GM18507 (cell line): ENCODE measurements around the gene KSR1.

Experiments used
- DNase-seq: peaks from one replicate; pipeline ENCODE4 v3.0.0; 2011; ENCODE audit warnings: low read depth; ENCODE audit not compliant: insufficient read length; ENCODE audit errors: extremely low spot score
- FAIRE-seq: peaks from 2 replicates; lab custom pipeline; 2011; peaks lifted over from hg19 to GRCh38; lab: Jason Lieb, UNC

The KSR1 gene

GRCh38 chr17:27593232-27593856 lies 137.1 kb downstream of the KSR1 start:
- no peak for FAIRE-seq
- no peak for DNase-seq

DNA sequence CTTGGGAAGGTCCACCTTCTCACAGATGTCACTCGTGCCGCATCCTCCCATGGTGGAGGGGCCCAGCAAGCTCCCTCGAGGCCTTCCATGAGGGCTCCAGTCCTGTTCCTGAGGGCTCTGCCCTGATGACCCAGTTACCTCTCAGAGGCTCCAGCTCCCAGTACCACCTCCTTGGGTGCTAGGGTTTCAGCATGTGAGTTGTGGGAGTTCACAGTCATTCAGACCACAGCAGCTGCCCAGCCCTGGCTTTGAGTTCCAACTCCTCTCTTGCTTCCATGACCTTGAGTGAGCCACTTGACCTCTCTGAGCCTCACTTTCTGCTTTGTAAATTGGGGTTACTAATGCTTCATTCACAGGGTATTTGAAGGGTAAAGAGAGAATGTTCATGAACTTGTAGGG lies 137.6 kb downstream of the KSR1 start:
- DNase-seq (no peak), FAIRE-seq (no peak)

- no peak for FAIRE-seq
These were observed 139.0 kb downstream of the KSR1 start for GRCh38 chr17:27595208-27595607.

GRCh38 chr17:27596096-27596495 lies 139.8 kb downstream of the KSR1 start:
- FAIRE-seq (no peak), DNase-seq (no peak)

More at GRCh38 chr17:27595208-27595607, 139.0 kb downstream of the KSR1 start:
- DNase-seq, result no peak

DNA sequence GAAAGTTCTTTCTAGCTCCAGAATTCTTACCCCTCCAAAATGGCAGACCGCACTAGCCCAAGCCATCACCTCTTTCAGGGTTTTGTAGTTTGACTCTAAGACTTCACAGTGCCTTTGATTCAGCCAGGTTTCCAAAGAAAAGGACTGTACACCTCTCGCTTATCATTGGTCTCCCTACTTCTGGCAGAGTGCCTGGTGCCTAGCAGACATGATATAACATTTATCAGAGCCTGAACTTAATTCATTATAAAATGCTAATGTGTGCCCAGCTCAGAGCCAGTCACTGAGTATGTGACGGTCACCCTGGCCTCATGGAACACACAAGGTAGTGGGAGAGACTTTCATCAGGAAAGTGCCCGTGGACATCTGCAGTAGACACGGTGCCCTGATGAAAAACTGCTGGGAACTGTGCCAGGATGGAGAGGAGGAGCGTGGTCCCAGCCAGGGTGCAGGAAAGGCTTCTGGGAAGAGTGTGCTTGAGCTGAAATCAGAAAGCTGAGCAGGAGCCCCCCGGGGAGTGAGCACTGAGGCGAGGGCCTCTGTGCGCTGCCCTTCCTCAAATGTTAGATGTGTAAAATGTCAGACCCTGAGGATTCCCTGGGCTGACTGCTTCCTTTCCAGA lies 140.4 kb downstream of the KSR1 start:
- FAIRE-seq (no peak), DNase-seq (no peak)

GRCh38 chr17:27597188-27597580 lies 140.9 kb downstream of the KSR1 start:
- FAIRE-seq (no peak), DNase-seq (no peak)

DNA sequence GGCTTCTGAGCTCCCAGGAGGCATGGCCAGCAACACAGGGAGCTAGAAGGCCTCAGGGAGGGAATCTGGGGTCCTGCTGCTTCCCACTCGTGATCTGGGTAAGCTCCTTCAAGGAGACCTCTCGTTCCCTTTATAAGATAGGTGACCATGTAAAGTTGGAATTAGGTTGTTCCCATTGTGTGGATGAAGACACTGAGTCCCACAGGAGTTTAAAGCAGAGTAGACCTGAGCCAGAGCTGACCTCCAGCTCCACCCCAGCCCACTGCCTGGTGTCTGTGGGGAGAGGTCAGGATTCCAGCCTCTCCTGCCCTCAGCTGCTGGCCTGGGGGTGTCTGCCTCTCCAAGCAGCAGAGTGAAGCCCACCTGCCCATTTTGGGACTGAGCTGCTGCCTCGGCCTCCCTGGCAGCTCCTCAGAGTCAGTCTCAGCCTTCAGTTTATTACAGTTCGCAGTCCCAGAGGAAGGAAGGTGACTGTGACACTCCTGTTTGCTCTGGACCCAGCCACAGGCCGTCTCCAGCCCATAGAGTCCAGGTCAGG lies 141.6 kb downstream of the KSR1 start:
- FAIRE-seq (no peak), DNase-seq (no peak)

- no peak for FAIRE-seq
These were observed 142.2 kb downstream of the KSR1 start for GRCh38 chr17:27598337-27599050.

DNA sequence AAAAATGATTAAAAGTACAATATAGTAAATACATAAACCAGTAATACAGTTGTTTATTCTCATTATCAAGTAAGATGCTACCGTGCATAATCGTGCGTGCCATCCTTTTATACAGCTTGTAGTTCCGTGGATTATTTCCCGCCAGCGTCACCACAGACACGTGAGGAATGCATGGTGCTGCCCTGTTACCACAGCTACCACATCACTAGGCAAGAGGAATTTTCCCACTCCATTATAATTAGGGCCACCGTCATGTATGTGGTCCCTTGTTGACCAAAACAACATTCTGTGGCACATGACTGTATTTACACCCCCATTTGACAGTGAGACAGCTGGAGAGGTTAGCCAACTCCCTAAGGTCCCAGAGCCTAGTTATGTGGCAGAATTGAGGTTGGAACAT lies 144.2 kb downstream of the KSR1 start:
- DNase-seq, result no peak
- FAIRE-seq, result no peak

More at GRCh38 chr17:27598337-27599050, 142.2 kb downstream of the KSR1 start:
- DNase-seq, result no peak

GRCh38 chr17:27601069-27601974 lies 145.1 kb downstream of the KSR1 start:
- FAIRE-seq (peak; percentile 90), DNase-seq (peak; percentile 47)

DNA sequence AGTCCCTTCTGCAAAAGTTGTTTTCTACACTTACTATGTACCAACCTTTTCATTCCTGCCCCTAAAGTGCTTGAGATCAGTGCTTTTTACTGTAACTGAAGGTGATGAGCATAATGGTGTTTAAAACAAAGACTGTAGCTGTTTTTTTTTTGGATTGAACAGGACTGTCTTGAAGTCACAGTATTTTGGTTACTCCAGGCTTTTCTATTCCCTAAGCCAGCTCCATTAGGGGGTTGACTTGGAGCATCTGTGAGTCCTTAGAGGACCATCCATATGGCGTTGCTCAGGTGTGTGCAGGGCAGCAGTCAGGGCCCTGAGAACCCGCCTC lies 145.7 kb downstream of the KSR1 start:
- no peak for FAIRE-seq

GRCh38 chr17:27602721-27603420 lies 146.6 kb downstream of the KSR1 start:
- DNase-seq (peak; percentile 70), FAIRE-seq (peak; percentile 76)

More for the DNA sequence above, 145.7 kb downstream of the KSR1 start:
- DNase-seq, result no peak

DNA sequence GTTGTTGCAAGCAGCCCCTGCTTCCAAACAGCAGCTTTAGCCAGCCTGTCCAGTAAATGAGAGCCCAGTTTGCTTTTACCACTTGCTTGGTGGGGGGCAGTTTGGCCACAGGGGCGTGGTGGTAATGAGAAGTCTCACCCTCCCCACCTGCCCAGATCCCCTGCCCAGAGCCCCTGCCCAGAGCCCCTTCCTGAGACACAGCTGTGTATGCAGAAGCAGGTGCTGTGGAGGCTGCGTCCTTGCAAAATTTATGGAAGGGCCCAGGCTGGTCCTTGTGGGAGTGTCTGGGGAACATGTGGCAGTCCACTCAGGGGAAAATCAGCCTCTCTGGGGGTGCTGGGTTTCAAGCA lies 147.1 kb downstream of the KSR1 start:
- FAIRE-seq (no peak), DNase-seq (no peak)

DNA sequence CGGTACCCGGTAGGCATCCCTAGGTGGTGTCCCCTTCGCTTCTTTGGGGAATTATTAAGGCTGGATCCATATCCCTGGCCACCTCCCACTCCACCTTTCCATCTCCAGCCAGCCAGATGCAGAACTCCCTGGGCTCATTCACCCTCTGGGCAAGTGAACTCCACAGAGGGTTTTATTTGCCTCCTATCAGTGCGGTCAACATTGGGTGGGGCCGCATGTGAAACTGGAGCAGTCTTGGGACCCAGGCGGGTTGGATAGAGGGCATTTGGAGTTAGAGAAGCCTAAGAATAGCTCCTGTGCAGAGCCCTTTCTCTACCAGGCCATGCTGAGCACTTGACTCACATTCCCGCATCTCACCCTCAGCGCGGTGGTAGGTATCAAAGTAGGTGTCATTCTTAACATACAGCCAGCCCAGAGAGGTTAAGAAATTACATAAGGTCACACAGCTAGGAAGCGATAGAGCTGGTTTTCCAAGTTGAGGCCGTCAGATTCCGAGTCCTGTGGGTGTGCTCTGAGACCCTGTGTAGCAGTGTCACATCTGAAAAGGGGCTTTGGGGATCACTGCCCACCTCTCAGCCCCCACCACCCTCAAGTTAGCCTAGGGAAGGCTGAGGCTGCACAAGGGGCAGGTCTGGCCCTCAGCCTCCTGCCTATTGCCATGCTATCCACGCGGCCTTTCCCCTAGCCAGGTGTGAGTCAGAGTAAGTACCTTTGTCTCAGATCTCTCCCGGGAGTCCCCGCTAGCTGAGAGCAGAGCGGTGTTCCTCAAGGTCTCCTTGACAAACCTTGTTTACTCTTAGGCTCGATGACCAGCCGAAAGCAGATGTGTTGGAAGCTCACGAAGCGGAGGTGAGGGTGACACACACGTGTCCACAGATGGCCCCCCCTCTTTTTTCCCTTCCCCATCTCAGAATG lies 147.9 kb downstream of the KSR1 start:
- no peak for FAIRE-seq
- DNase-seq, result no peak

GRCh38 chr17:27605409-27605808 lies 149.2 kb downstream of the KSR1 start:
- FAIRE-seq, result no peak
- no peak for DNase-seq

DNA sequence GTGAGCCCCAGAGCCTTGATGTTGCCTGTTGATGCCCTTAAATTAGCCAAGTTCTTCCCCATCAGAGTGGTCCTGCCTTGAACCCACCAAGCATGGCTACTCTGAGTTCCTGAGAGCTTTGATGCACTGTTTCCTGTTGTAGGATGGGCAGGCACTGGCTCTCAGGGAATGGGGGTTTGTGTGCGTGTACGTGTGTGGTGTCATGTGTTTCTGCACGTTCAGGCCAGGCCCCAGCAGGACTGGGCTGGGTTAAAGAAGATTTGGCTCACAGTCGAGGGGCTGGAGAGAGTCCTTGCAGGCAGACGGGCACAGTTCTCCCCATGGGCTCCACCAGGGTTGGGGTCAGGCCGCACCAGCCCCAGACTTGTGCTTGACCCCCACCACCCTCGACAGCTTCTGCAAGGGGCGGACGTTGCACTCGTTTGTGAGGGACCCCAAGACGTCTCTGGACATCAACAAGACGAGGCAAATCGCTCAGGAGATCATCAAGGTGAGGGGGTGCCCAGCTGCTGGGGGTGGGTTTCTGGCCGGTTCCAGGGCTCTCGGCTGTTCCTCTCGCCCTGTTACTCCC lies 151.4 kb downstream of the KSR1 start:
- no peak for FAIRE-seq

DNA sequence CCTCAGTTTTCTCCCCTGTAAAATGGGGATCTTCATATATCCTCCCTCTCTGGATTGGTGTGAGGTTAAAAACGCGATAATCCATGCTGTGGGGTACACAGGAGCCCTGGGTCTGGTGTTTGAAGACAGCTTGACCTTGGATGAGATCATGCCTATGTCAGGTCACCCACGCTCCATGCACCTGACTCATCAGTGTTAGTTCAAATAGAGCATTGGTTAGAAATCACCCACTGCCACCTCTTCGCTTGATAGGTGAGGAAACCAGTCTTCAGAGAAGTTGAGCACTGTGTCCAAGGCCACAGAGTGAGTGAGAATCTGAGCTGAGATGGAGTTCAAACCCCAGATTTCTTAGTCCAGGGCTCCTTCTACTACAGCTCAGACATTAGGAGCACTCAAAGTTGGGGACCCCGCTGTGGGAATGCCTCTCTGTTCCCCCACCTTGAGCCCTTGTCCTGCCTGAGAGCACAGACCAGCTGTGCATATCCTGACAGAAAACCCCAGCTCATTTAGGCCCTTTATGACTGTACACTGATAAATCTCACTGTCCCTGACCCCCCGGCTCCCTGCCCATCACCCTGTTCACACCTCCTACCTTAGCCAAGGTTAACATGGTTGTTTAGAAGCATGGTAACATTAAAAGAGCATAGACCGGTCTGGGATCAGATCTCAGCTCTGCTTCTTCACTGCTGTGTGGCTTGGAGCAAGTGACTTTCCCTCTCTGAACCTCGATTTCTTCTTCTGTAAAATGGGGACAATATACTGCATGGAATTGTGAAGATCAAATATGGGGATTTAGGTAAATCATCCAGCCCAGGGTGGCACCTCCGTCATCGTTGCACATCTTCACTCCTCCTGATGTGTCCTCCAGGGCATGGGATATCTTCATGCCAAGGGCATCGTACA lies 152.3 kb downstream of the KSR1 start:
- FAIRE-seq (peak; percentile 12), DNase-seq (no peak)

More for the DNA sequence above, 151.4 kb downstream of the KSR1 start:
- no peak for DNase-seq
